GM21717 (cell line): Measurements from ENCODE around the gene SOX13.

Experiments used
- ATAC-seq: cut with Tn5 transposase; IDR thresholded peaks from one replicate; pipeline ENCODE4 v1.9.1; 2021; ENCODE audit warnings: mild to moderate bottlenecking, moderate library complexity; ENCODE audit not compliant: unreplicated experiment

Gene SOX13

DNA sequence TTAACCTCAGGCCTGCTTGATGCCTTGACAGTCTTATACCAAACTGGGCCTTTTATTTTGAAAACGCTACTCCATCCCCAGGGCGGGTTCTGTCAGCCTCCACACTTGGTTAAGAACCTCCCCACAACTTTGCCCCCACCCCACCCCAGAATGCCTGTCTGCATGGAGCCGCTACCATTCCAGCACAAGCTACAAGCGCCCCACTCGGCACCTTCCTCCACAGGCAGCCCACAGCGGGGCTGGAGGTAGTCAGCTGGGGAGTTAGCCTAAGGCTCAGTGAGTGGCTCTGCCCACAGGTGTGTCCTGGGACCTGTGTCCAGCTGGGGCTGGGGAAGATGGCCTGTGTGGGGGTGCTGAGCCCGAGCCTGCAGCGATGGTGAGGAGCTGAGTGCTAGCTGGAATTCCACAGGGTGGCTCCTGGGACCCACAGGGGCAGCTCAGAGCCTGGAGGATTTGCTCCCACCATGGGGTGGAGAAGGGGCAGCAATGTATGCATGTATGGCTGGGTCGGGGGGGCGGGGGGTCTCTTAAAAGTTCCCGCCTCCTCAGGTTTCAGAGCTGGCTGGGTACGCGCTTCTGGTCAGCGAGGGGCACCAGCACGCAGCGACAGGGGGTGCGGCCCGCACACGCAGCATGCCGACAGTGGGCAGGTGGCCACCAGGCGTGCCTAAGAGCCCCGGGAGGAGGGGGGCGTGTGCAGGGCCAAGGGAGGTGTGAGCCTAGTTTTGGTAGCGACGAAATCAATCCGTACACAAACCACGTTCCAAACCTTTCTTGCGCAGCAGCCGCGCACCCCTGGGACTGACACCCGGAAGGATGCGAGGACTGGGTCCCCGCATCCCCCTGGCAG, 78.0 kb downstream of the SOX13 start:
- ATAC-seq: no peak

DNA sequence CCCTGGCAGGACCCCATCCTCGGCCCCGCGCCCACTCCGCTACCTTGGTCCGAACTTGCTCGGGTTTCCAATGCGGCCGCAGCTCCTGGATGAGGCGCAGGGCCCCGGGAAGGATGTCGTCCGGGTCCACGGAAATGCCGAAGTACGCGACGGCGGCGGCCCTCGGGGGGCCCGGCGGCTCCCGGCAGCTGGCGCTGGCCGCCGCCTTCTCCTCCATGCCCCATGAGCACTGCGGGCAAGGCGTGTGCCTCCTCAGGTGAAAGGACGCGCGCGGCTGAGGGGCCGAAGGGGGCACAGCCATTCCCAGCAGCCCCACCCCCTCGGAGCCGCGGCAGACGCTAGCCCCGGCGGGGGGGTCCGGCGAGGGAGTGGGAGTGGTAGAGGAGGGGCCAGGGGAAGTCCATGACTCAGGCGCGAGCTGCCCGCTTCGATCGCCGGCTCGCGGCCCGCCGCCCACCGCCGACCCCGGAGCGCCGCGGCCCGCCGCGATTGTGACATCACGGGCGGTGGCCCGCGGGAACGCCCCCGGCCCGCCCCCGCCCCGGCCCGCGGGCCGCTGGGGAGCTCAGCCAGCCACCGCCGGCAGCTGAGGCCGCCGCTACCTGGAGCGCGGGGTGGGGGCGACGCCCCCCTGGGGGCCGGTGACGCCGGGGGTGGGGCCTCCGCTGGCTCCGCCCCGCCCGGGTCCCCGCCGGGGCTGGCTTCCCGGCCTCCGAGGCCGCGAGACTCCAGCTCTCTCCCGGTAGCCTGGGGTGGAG, 78.8 kb downstream of the SOX13 start, which contains the start of gene ETNK2:
TSS of gene ETNK2 (minus strand) at position 493 of the 758 bp plus-strand sequence. CDS start at position 301, 192 bp downstream.
- no peak for ATAC-seq

- no peak for ATAC-seq
These were observed 79.6 kb downstream of the SOX13 start for GRCh38 chr1:204152310-204153044.

DNA sequence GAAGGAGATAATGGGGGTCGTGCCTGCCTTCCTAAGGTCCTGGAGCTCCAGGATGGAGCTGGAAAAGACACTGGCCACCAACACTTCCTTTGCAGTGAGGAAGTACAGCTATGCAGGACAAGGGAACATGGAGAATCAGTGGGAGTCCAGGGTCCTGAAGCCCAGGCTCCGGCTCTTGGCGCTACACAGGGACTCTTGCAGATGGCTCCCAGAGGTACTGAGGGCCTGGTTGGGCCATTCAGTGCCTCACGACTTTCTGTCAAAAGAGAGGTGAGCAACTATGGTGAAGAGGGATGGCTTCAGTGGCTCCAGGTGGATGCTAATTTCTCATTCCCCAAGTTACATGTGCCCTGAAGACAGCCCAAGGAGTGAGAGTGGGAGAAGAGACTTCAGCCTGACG, 80.8 kb downstream of the SOX13 start:
- no peak for ATAC-seq

GRCh38 chr1:204154568-204155255, 81.8 kb downstream of the SOX13 start:
- no peak for ATAC-seq

DNA sequence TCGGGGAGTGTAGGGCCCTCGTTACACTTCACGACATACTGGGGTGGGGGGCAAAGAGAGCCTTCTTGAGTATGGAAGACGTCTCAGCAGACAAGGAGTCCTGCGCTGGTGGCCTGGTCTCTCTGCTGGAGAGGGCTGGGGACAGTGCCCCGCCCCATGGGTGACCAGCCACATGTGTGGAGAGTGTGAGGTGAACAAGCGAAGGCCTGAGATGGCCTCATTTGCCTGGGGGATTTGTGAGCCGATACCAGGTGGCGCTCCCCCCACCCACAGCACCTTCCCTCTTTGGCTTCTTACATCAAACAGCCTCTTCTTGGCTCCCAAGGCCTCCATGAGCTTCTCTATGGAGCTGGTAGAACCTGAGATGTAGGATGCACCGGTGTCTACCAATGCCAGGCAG, 83.0 kb downstream of the SOX13 start:
- no peak for ATAC-seq

- ATAC-seq: no peak
These were observed 85.0 kb downstream of the SOX13 start for GRCh38 chr1:204157962-204158361.

- ATAC-seq: no peak
These were observed 88.9 kb downstream of the SOX13 start for GRCh38 chr1:204161609-204162493.

DNA sequence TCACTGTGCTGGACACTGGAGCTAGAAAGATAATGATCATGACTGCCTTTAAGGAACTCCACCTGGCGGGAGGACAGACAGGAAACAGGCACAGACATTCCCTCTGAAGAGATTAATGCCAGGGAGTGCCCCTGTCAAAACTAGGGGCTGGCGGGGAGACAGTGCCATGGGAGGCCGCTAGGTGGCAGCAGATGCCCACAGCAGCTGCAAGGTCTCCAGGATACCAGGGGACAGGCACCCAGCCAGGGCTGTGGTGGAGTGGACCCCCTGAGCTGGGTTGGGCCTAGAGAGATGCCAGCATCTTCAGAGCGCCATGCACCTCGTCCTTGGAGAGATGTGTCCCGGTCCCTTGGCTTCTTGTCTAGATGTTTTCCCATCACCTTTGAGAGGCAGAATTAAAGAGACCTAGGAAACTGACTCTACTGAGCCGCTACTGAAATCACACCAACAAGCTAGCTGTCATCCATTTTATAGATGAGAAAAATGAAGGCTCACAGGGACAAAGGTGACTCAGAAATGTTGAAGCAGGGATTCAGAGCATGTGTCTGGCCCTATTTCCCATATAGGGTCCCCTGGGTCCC, 89.7 kb downstream of the SOX13 start:
- no peak for ATAC-seq

DNA sequence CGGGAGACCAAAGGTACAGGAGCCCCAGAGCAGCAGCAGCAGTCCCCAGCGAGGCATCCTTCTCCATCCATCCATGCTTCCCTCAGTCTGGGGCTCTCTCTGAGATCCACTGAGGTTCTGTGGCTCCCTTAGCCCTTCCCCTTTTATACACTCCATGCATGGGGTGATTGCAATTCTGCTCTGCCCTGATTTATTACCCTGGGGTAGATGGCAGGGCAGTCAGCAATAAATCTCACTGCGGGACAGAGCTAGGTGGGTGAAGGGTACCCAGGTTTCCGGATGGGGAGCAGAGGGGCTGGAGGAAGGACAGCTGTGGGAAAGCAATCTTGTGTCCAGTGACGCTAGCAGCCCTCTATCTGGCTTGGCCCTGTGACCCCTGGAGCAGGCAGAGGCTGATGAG, 93.3 kb downstream of the SOX13 start, which contains the start of gene REN:
TSS of gene REN (minus strand) at position 119 of the 400 bp plus-strand sequence. CDS start at position 75, 44 bp downstream.
- ATAC-seq: no peak

DNA sequence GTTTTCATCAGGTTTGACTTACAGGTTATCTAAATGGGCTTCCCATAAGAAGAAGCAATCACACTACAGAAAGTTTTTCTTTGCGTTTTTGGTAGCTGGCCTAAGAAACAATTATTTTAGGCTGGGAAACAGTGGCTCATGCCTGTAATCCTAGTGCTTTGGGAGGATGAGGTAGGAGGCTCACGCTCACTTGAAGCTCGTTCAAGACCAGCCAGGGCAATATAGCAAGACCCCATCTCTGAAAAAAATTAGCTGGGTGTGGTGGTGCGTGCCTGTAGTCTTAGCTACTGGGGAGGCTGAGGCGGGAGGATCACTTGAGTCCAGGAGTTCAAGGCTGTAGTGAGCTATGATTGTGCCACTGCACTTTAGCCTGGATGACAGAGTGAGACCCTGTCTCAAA, 94.8 kb downstream of the SOX13 start:
- no peak for ATAC-seq

- no peak for ATAC-seq
These were observed 96.9 kb downstream of the SOX13 start for GRCh38 chr1:204169858-204170257.

DNA sequence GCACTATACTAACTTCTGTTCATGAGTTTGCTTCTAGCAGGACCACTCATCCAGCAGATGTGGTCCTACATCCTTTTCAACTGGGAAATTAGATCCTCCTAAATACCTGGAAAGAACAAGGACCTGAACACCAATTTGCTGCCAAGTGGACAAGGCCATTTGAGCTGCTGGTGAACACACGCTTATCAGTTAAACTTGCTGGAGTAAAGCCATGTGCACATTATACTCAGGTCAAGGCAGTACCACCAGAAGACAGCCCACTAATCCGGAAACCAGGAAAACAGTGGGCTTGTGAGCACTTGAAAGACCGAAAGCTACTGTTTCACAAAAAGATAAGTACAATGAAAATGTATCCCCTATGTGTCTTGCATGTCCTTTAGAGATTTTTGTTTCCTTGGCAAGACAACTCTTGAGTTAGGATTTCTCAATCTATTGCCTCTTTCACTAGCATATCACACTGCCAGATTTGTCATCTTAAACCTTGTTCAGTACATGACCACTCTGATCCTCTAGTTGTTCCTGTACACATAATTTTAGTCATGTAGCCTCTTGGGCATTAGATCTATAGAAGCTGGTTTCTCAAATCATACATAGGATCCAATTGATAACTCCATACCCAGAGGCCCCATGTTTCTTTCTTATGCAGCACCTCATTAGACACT, 97.7 kb downstream of the SOX13 start:
- ATAC-seq: no peak

DNA sequence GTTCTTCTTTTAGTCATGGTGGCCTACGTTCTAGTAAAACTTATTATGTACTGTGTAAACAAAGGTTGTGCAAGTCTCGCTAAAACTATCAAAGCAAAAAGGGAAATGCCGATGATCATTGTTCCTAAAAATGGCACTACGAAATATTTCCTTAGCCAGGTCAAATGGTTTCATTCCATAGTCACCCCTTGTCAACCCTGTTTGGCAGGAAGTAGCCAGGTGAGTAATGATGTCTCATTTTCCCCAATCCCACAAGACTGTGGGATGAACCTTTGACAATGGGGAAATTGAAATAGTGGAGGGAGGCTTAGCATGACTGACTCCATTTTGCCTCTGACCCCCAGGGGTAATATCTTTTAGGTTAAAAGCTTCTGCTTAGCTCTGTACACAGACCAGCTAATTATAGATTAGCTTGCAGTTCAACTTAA, 98.8 kb downstream of the SOX13 start:
- no peak for ATAC-seq

- ATAC-seq: no peak
These were observed 99.6 kb downstream of the SOX13 start for GRCh38 chr1:204172404-204173029.

- ATAC-seq: no peak
These were observed 102.0 kb downstream of the SOX13 start for GRCh38 chr1:204174958-204175357.

- ATAC-seq: no peak
These were observed 103.1 kb downstream of the SOX13 start for GRCh38 chr1:204176049-204176448.

DNA sequence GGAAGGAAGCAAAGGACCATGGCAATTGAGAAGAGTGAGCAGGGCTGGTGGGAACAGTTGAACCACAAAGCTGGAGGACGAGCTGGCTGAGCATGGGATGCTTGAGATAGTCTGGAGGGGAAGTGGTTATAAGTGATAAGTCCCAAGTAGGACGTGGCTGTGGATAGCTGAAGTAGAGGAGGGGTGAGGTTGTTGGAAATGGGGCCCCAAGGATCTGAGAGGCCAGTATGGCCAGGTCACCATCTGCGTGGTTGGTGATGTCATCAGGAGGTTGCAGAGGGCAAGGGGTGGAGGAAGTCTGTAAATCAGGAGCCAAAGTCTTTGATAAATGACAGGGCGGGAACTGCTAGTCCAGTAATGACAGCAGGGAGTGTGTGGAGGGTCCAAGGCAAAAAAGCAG, 104.2 kb downstream of the SOX13 start:
- no peak for ATAC-seq
